H1 (cell line): Measurements from ENCODE around the gene MSMP.

Experiments used
- EZH2 ChIP-seq: fragments of 200-600 bp; sonication (generic); IDR thresholded peaks from 2 replicates; pipeline ENCODE4 v1.7.1; 2012; ENCODE audit warnings: low read depth, mild to moderate bottlenecking, moderate library complexity, low read length, inconsistent platforms; ENCODE audit not compliant: severe bottlenecking
- POLR2A ChIP-seq, 2 experiments: IDR thresholded peaks; 1 replicate in 1 of 2; 2 replicates in 1 of 2; pipeline ENCODE4 v1.6.1; 2011; ENCODE audit warnings: low read depth in 2 of 2, low read length in 2 of 2, mild to moderate bottlenecking in 2 of 2; ENCODE audit errors: control extremely low read depth in 1 of 2
- POLR2AphosphoS5 ChIP-seq: IDR thresholded peaks from 2 replicates; pipeline ENCODE4 v1.6.1; 2011; ENCODE audit warnings: low read depth, low read length
- TF ChIP-seq, protein P1 (sequence below): IDR thresholded peaks from 2 replicates; pipeline ENCODE4 v1.6.1; 2012; ENCODE audit warnings: low read length, inconsistent platforms
- TF ChIP-seq, protein P2 (sequence below), 3 experiments: IDR thresholded peaks; 1 replicate in 2 of 3; 2 replicates in 1 of 3; pipeline versions ENCODE4 v1.5.1 to v1.6.1; 2011; ENCODE audit warnings: low read length in 3 of 3, mild to moderate bottlenecking in 3 of 3, inconsistent platforms in 2 of 3, low read depth in 1 of 3, moderate library complexity in 1 of 3; ENCODE audit not compliant: insufficient read depth in 1 of 3; ENCODE audit errors: control extremely low read depth in 1 of 3

DNA sequence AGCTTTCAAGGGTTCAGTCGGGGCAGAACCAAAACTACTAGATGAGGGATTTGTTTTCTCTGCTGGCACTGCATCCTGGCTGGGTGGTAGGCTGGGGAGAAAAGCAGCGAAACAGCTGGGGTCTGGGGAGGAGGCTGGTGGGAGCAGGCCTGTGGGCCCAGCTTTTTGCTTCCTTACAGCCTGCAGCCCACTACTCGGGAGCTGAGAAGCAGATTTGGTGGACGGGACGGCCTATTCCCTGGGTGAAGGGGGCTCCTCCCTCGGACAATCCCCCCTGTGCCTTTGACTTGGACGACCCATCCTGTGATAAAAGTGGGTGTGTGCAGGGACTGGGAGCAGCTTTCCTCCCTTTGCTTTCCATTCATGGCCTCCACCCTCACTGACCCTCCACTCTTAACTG lies 46.5 kb upstream of the MSMP start:
- no peak for TF ChIP-seq POLR2A (IDR thresholded peaks at IDR 0.05; ENCODE audit: control extremely low read depth in 1 of 2, low read depth in 2 of 2, low read length in 2 of 2)
- TF ChIP-seq, protein P1, sequence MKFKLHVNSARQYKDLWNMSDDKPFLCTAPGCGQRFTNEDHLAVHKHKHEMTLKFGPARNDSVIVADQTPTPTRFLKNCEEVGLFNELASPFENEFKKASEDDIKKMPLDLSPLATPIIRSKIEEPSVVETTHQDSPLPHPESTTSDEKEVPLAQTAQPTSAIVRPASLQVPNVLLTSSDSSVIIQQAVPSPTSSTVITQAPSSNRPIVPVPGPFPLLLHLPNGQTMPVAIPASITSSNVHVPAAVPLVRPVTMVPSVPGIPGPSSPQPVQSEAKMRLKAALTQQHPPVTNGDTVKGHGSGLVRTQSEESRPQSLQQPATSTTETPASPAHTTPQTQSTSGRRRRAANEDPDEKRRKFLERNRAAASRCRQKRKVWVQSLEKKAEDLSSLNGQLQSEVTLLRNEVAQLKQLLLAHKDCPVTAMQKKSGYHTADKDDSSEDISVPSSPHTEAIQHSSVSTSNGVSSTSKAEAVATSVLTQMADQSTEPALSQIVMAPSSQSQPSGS, result no peak
- TF ChIP-seq EZH2, result no peak
- TF ChIP-seq, protein P2, sequence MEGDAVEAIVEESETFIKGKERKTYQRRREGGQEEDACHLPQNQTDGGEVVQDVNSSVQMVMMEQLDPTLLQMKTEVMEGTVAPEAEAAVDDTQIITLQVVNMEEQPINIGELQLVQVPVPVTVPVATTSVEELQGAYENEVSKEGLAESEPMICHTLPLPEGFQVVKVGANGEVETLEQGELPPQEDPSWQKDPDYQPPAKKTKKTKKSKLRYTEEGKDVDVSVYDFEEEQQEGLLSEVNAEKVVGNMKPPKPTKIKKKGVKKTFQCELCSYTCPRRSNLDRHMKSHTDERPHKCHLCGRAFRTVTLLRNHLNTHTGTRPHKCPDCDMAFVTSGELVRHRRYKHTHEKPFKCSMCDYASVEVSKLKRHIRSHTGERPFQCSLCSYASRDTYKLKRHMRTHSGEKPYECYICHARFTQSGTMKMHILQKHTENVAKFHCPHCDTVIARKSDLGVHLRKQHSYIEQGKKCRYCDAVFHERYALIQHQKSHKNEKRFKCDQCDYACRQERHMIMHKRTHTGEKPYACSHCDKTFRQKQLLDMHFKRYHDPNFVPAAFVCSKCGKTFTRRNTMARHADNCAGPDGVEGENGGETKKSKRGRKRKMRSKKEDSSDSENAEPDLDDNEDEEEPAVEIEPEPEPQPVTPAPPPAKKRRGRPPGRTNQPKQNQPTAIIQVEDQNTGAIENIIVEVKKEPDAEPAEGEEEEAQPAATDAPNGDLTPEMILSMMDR (IDR thresholded peaks at IDR 0.05; ENCODE audit: control extremely low read depth in 1 of 3, insufficient read depth in 1 of 3, low read depth in 1 of 3, low read length in 3 of 3), result no peak
- TF ChIP-seq POLR2AphosphoS5, result no peak
